MM.1S (cell line): Measurements from ENCODE around the gene TMEM132D.

Experiments
- DNase-seq: peaks from one replicate; pipeline ENCODE4 v3.0.0-alpha.2; 2015
- H2AFZ ChIP-seq: fragments of 300-600 bp; sonication (generic); 2 replicates; pipeline ENCODE4 v1.6.0; 2016; ENCODE audit warnings: antibody characterized with exemption, low read length
- H3F3A ChIP-seq: fragments of 300-600 bp; sonication (generic); 2 replicates; pipeline ENCODE4 v1.6.1; 2016; ENCODE audit warnings: mild to moderate bottlenecking, antibody characterized with exemption, low read length, moderate library complexity, mixed read lengths; ENCODE audit not compliant: insufficient read depth
- H3K27ac ChIP-seq: fragments of 300-600 bp; sonication (generic); 2 replicates; pipeline ENCODE4 v1.5.1; 2016; ENCODE audit warnings: mild to moderate bottlenecking, low read length
- H3K27me3 ChIP-seq: fragments of 300-600 bp; sonication (generic); replicated peaks from 2 replicates; pipeline ENCODE4 v1.6.0; 2016; ENCODE audit warnings: low read length; ENCODE audit not compliant: insufficient read depth
- H3K36me3 ChIP-seq: fragments of 300-600 bp; sonication (generic); replicated peaks from 2 replicates; pipeline ENCODE4 v1.6.1; 2016; ENCODE audit warnings: mild to moderate bottlenecking, low read length, mixed read lengths; ENCODE audit not compliant: insufficient read depth
- H3K4me1 ChIP-seq: fragments of 300-600 bp; sonication (generic); 2 replicates; pipeline ENCODE4 v1.6.1; 2016; ENCODE audit warnings: low read length, mixed read lengths
- H3K4me2 ChIP-seq: fragments of 300-600 bp; sonication (generic); 2 replicates; pipeline ENCODE4 v1.6.0; 2016; ENCODE audit warnings: low read depth, low read length
- H3K4me3 ChIP-seq: fragments of 300-600 bp; sonication (generic); 2 replicates; pipeline ENCODE4 v1.5.1; 2016; ENCODE audit warnings: low read length, mixed read lengths
- H3K79me2 ChIP-seq: fragments of 300-600 bp; sonication (generic); 2 replicates; pipeline ENCODE4 v1.6.1; 2016; ENCODE audit warnings: mixed run types, low read length, mixed read lengths
- H3K9ac ChIP-seq: fragments of 300-600 bp; sonication (generic); 2 replicates; pipeline ENCODE4 v1.6.1; 2016; ENCODE audit warnings: low read length, mixed read lengths
- H3K9me2 ChIP-seq: fragments of 300-600 bp; sonication (generic); replicated peaks from 2 replicates; pipeline ENCODE4 v1.6.1; 2016; ENCODE audit warnings: mild to moderate bottlenecking, low read length, mixed read lengths; ENCODE audit not compliant: insufficient read depth
- H3K9me3 ChIP-seq: fragments of 300-600 bp; sonication (generic); replicated peaks from 2 replicates; pipeline ENCODE4 v1.6.1; 2016; ENCODE audit warnings: mild to moderate bottlenecking, low read length, mixed read lengths; ENCODE audit not compliant: insufficient read depth
- H4K20me1 ChIP-seq: fragments of 300-600 bp; sonication (generic); 2 replicates; pipeline ENCODE4 v1.6.1; 2016; ENCODE audit warnings: mild to moderate bottlenecking, low read length, moderate library complexity, mixed read lengths; ENCODE audit not compliant: insufficient read depth
- CTCF ChIP-seq: fragments of 300-600 bp; sonication (generic); IDR thresholded peaks from 2 replicates; pipeline ENCODE4 v1.5.1; 2016; ENCODE audit warnings: antibody characterized with exemption, low read length, mixed read lengths
- EZH2 ChIP-seq: fragments of 300-600 bp; sonication (generic); optimal IDR thresholded peaks from 2 replicates; pipeline ENCODE3; 2017; ENCODE audit warnings: low read depth, mild to moderate bottlenecking, antibody characterized with exemption, low read length, mixed read lengths
- EZH2phosphoT487 ChIP-seq: fragments of 300-600 bp; sonication (generic); IDR thresholded peaks from 2 replicates; pipeline ENCODE4 v1.6.1; 2018; ENCODE audit warnings: antibody characterized with exemption, low read length

The TMEM132D gene

GRCh38 chr12:129556082-129556481 lies 347.7 kb downstream of the TMEM132D start:
- no peaks in the 10 kb centered on the region for H3K36me3 ChIP-seq
- H3K4me3 ChIP-seq, result peak overlapping the region; percentile 42
- H3K79me2 ChIP-seq, result no peaks in the 10 kb centered on the region
- H3K27me3 ChIP-seq, result no peaks in the 10 kb centered on the region
- no peaks in the 10 kb centered on the region for H4K20me1 ChIP-seq
- H3F3A ChIP-seq, result no peaks in the 10 kb centered on the region
- peak overlapping the region; percentile 31; the same call in 1 of the 2 replicates for H3K9ac ChIP-seq
- DNase-seq, result no peak
- H3K9me2 ChIP-seq, result no peaks in the 10 kb centered on the region
- H3K4me2 ChIP-seq, result peak overlapping the region; percentile 43; the same call in 1 of the 2 replicates
- H3K9me3 ChIP-seq, result no peaks in the 10 kb centered on the region
- no peak for TF ChIP-seq EZH2
- no peak for TF ChIP-seq EZH2phosphoT487
- no peak for TF ChIP-seq CTCF
- H2AFZ ChIP-seq, result peak overlapping the region; percentile 67
- H3K4me1 ChIP-seq, result no peaks in the 10 kb centered on the region
- peak overlapping the region; percentile 39; the same call in 1 of the 2 replicates for H3K27ac ChIP-seq

- Histone ChIP-seq H3K36me3 (no peaks in the 10 kb centered on the region), H3K9me2 (no peaks in the 10 kb centered on the region), H4K20me1 (no peaks in the 10 kb centered on the region), H3K27ac (no peak overlapping the region), H3K27me3 (no peaks in the 10 kb centered on the region), H3K4me1 (no peaks in the 10 kb centered on the region), H2AFZ (no peak overlapping the region), H3K4me3 (no peak overlapping the region), H3K79me2 (no peaks in the 10 kb centered on the region), H3F3A (no peaks in the 10 kb centered on the region), H3K9ac (no peak overlapping the region), H3K9me3 (no peaks in the 10 kb centered on the region), H3K4me2 (no peak overlapping the region)
- no peak for TF ChIP-seq EZH2phosphoT487
- TF ChIP-seq CTCF, result no peak
- TF ChIP-seq EZH2, result no peak
- no peak for DNase-seq
Measured at GRCh38 chr12:129552996-129553750, 350.7 kb downstream of the TMEM132D start.

- no peaks in the 10 kb centered on the region for H3K4me1 ChIP-seq
- H3K9me2 ChIP-seq, result no peaks in the 10 kb centered on the region
- no peaks in the 10 kb centered on the region for H3K27me3 ChIP-seq
- no peaks in the 10 kb centered on the region for H3K9me3 ChIP-seq
- H3F3A ChIP-seq, result no peaks in the 10 kb centered on the region
- DNase-seq, result no peak
- H2AFZ ChIP-seq, result no peak overlapping the region
- no peaks in the 10 kb centered on the region for H4K20me1 ChIP-seq
- H3K36me3 ChIP-seq, result no peaks in the 10 kb centered on the region
- no peak overlapping the region for H3K27ac ChIP-seq
- H3K79me2 ChIP-seq, result no peaks in the 10 kb centered on the region
- H3K4me2 ChIP-seq, result no peak overlapping the region
- no peak overlapping the region for H3K9ac ChIP-seq
- H3K4me3 ChIP-seq, result no peak overlapping the region
- no peak for TF ChIP-seq EZH2phosphoT487
- TF ChIP-seq CTCF, result no peak
- TF ChIP-seq EZH2, result no peak
Measured at GRCh38 chr12:129551441-129551840, 352.4 kb downstream of the TMEM132D start.
